Measurements from ENCODE around the gene P3H1.
"Not testable (repeated sequence)": the region's sequence is repeated elsewhere in the genome, so short reads cannot be mapped to it uniquely, and the experiment has no call there.

P3H1 gene

DNA sequence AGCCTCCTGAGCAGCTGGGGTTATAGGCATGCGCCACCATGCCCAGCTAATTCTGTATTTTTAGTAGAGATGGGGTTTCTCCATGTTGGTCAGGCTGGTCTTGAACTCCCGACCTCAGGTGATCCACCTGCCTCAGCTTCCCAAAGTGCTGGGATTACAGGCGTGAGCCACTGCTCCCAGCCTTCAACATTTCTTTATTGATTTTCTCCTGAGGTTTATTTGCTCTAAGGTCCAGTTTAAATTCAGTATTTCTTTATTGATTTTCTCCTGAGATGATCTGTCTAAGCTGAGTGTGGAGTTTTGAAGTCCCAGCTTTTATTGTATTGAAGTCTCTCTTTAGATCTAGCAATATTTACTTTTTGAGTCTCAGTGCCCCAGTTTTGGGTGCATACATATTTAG is 54.0 kb downstream of the P3H1 start:
- H3K4me1 ChIP-seq (ENCODE audit: control insufficient read depth in 2 of 2, insufficient read depth in 2 of 2, low read length in 2 of 2); H3K9me3 ChIP-seq (ENCODE audit: control insufficient read depth in 2 of 2, low read length in 2 of 2); H3K4me3 ChIP-seq (ENCODE audit: low read length in 2 of 2); H3K9ac ChIP-seq (ENCODE audit: low read depth in 1 of 2, low read length in 2 of 2); H3K27me3 ChIP-seq (ENCODE audit: control insufficient read depth in 2 of 2, insufficient read depth in 2 of 2, low read length in 2 of 2); H3K36me3 ChIP-seq (ENCODE audit: control insufficient read depth in 2 of 2, insufficient read depth in 2 of 2, low read length in 2 of 2); H3K27ac ChIP-seq (ENCODE audit: low read depth in 2 of 2, low read length in 2 of 2): not testable (repeated sequence)

DNA sequence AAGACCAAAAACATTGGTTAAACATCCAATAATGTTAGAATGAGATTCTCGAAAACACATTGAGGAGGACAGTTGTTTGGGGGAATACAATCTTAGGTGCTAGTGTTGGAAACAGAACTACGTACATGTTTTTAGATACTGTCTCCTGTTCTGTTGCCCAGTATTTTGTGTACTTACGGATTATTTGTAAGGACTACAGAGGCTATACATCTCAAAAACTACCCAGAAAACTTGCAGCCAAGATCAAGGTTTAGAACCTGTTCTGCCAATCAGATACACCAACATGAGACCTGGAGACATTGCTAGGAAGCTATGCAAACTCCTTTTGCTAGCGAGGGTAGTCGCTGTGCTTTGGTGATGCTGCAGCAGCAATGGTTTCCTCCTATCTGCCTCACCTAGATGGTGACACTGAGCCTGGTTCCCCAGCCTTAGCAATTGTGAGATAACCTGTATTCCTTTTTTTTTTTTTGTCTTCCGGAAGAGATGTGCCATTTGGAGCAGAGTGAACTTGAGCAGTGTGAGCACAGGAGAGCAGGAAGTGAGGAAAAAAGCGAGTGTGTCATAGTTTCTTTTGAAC is 62.9 kb downstream of the P3H1 start:
- H3K4me1 ChIP-seq (ENCODE audit: control insufficient read depth in 2 of 2, insufficient read depth in 2 of 2, low read length in 2 of 2) = no peaks in the 10 kb centered on the region
- H3K36me3 ChIP-seq (ENCODE audit: control insufficient read depth in 2 of 2, insufficient read depth in 2 of 2, low read length in 2 of 2) = peaks cover 54 to 58% of the 10 kb centered on the region in 2 donors
- H3K9me3 ChIP-seq (ENCODE audit: control insufficient read depth in 2 of 2, low read length in 2 of 2) = no peaks in the 10 kb centered on the region
- no peak overlapping the region for H3K9ac ChIP-seq (ENCODE audit: low read depth in 1 of 2, low read length in 2 of 2)
- no peaks in the 10 kb centered on the region for H3K27me3 ChIP-seq (ENCODE audit: control insufficient read depth in 2 of 2, insufficient read depth in 2 of 2, low read length in 2 of 2)
- H3K4me3 ChIP-seq (ENCODE audit: low read length in 2 of 2) = no peak overlapping the region
- H3K27ac ChIP-seq (ENCODE audit: low read depth in 2 of 2, low read length in 2 of 2) = no peak overlapping the region

DNA sequence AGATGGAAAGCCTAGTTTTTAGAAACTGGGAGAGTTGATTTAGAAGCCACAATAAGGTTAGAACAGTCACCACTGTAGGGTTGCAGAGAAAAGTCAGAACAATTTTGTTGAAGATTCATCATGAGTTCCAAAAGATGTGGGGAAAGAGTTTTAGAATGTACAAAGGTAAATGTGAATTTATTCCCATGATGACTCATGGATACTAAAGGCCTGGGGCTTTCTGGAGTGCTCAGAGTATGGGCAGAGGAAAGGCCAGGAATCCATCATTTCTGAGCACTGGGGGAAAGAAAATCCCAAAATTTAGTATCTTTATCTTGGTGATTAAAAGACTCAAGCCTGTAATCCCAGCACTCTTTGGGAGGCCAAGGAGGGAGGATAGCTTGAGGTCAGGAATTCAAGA is 66.8 kb downstream of the P3H1 start:
- Histone ChIP-seq H3K9me3 (ENCODE audit: control insufficient read depth in 2 of 2, low read length in 2 of 2) (no peaks in the 10 kb centered on the region), H3K4me3 (ENCODE audit: low read length in 2 of 2) (no peak overlapping the region), H3K36me3 (ENCODE audit: control insufficient read depth in 2 of 2, insufficient read depth in 2 of 2, low read length in 2 of 2) (peaks cover 71 to 83% of the 10 kb centered on the region in 2 donors), H3K27me3 (ENCODE audit: control insufficient read depth in 2 of 2, insufficient read depth in 2 of 2, low read length in 2 of 2) (no peaks in the 10 kb centered on the region), H3K9ac (ENCODE audit: low read depth in 1 of 2, low read length in 2 of 2) (no peak overlapping the region), H3K27ac (ENCODE audit: low read depth in 2 of 2, low read length in 2 of 2) (no peak overlapping the region), H3K4me1 (ENCODE audit: control insufficient read depth in 2 of 2, insufficient read depth in 2 of 2, low read length in 2 of 2) (no peaks in the 10 kb centered on the region)

DNA sequence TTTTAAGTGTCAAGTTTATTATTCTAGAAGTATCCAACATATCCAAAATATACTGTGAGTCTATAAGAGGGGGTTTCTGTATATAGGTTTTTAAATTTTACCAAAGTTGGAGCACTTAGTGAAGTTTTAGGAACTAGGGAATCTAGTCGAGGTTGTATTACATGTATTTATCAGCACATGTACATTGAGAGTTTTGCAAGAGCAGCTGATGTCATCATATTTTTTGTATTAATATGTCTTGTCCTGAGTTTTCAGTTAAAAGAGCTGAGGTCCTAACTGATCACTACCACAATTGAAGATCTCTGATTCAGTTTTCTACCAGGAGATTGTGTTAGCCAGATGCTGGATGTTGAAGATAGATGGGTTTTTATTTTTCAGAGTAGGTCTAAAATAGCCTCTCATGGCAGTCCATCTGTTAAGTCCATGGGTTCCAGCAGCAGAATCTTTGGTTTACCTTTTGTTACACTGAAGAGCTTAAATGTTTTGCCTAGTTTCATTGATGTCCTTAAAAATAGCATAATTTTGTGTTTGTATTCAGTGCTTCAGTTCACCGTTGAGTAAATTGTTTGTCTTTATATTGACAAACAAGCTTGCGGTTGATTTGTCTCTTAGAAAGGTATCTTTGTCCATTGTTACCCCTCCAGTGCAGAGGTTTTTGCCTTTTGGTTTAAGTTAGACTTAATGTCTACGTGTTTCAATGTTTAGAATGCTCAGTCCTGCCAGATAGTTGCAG is 68.6 kb downstream of the P3H1 start:
- H3K4me3 ChIP-seq (ENCODE audit: low read length in 2 of 2) = no peak overlapping the region
- no peak overlapping the region for H3K9ac ChIP-seq (ENCODE audit: low read depth in 1 of 2, low read length in 2 of 2)
- peaks cover 57 to 73% of the 10 kb centered on the region in 2 donors for H3K36me3 ChIP-seq (ENCODE audit: control insufficient read depth in 2 of 2, insufficient read depth in 2 of 2, low read length in 2 of 2)
- peaks cover 11% of the 10 kb centered on the region in 2 donors for H3K4me1 ChIP-seq (ENCODE audit: control insufficient read depth in 2 of 2, insufficient read depth in 2 of 2, low read length in 2 of 2)
- no peak overlapping the region for H3K27ac ChIP-seq (ENCODE audit: low read depth in 2 of 2, low read length in 2 of 2)
- no peaks in the 10 kb centered on the region for H3K27me3 ChIP-seq (ENCODE audit: control insufficient read depth in 2 of 2, insufficient read depth in 2 of 2, low read length in 2 of 2)
- no peaks in the 10 kb centered on the region for H3K9me3 ChIP-seq (ENCODE audit: control insufficient read depth in 2 of 2, low read length in 2 of 2)
